ENCODE data around the gene RXRB.

RXRB gene

GRCh38 chr6:33211666-33212422, 11.4 kb upstream of the RXRB start:
- no peak for DNase-seq

- no peak for DNase-seq
Observed at GRCh38 chr6:33211136-33211535, 10.7 kb upstream of the RXRB start.

- no peak for DNase-seq
Observed at GRCh38 chr6:33209856-33210255, 9.4 kb upstream of the RXRB start.

GRCh38 chr6:33208091-33208967, 7.9 kb upstream of the RXRB start, which contains the start of gene RING1:
Gene RING1 (plus strand): TSS chr6:33208500. CDS start chr6:33208823, 323 bp downstream.
- DNase-seq, result peak; percentile 73

GRCh38 chr6:33207552-33208090, 7.2 kb upstream of the RXRB start:
- DNase-seq, result no peak

- no peak for DNase-seq
Observed at GRCh38 chr6:33206864-33207551, 6.5 kb upstream of the RXRB start.

GRCh38 chr6:33206027-33206863, 5.8 kb upstream of the RXRB start:
- no peak for DNase-seq

GRCh38 chr6:33205191-33206026, 4.9 kb upstream of the RXRB start:
- DNase-seq, result peak; percentile 25

GRCh38 chr6:33204415-33205190, 4.1 kb upstream of the RXRB start, which contains the start of gene HSD17B8:
Gene HSD17B8 (plus strand): TSS chr6:33204655. CDS start chr6:33204669, 14 bp downstream.
- DNase-seq, result peak; percentile 88

GRCh38 chr6:33204165-33204414, 3.6 kb upstream of the RXRB start:
- no peak for DNase-seq

- DNase-seq, result no peak
Observed at GRCh38 chr6:33203443-33204164, 3.1 kb upstream of the RXRB start.

- DNase-seq, result no peak
Observed at GRCh38 chr6:33202799-33203198, 2.3 kb upstream of the RXRB start.

- no peak for DNase-seq
Observed at GRCh38 chr6:33201935-33202334, 1.5 kb upstream of the RXRB start.

GRCh38 chr6:33201147-33201545, 681 bp upstream of the RXRB start:
- no peak for DNase-seq

- DNase-seq, result peak; percentile 68
Observed at GRCh38 chr6:33199687-33200218, 712 bp downstream of the RXRB start.

- DNase-seq, result no peak
Observed at GRCh38 chr6:33198853-33199436, 1.5 kb downstream of the RXRB start.

GRCh38 chr6:33198159-33198852, 2.2 kb downstream of the RXRB start:
- no peak for DNase-seq

- peak; percentile 60 for DNase-seq
Observed at GRCh38 chr6:33197431-33198048, 2.9 kb downstream of the RXRB start.

Data from CD4-positive, alpha-beta T cell treated with Interleukin-4 for 4 hours (primary cell).